Femur (tissue), 1 donor: ENCODE measurements around the gene GLDC.
"Not testable (repeated sequence)": the region's sequence is repeated elsewhere in the genome, so short reads cannot be mapped to it uniquely, and the experiment has no call there.

Source experiments
- DNase-seq: peaks from one replicate; pipeline ENCODE4 v3.0.0-alpha.2; 2017

The GLDC gene

GRCh38 chr9:6645355-6646292 is at the start of gene GLDC:
TSS of gene GLDC (minus strand) at chr9:6645729. CDS start at chr9:6645499, 230 bp downstream.
- peak; percentile 33 for DNase-seq

- DNase-seq, result no peak
These were observed 47.4 kb upstream of the GLDC start for GRCh38 chr9:6692881-6693361.

- DNase-seq, result no peak
These were observed 46.9 kb upstream of the GLDC start for GRCh38 chr9:6692433-6692832.

- not testable (repeated sequence) for DNase-seq
These were observed 45.1 kb upstream of the GLDC start for GRCh38 chr9:6690675-6691070.

- DNase-seq, result no peak
These were observed 44.6 kb upstream of the GLDC start for GRCh38 chr9:6689893-6690674.

GRCh38 chr9:6687180-6687579 is 41.7 kb upstream of the GLDC start:
- no peak for DNase-seq

GRCh38 chr9:6686396-6686795 is 40.9 kb upstream of the GLDC start:
- DNase-seq, result no peak

- no peak for DNase-seq
These were observed 36.5 kb upstream of the GLDC start for GRCh38 chr9:6681957-6682501.

GRCh38 chr9:6681147-6681956 is 35.8 kb upstream of the GLDC start:
- peak; percentile 98 for DNase-seq

- no peak for DNase-seq
These were observed 35.2 kb upstream of the GLDC start for GRCh38 chr9:6680797-6681146.

GRCh38 chr9:6677803-6678202 is 32.3 kb upstream of the GLDC start:
- no peak for DNase-seq

- no peak for DNase-seq
These were observed 30.9 kb upstream of the GLDC start for GRCh38 chr9:6676254-6676921.

- DNase-seq, result no peak
These were observed 29.7 kb upstream of the GLDC start for GRCh38 chr9:6675268-6675667.

- DNase-seq, result no peak
These were observed 27.9 kb upstream of the GLDC start for GRCh38 chr9:6673326-6674025.

GRCh38 chr9:6672118-6672517 is 26.6 kb upstream of the GLDC start:
- DNase-seq, result no peak

GRCh38 chr9:6671416-6671815 is 25.9 kb upstream of the GLDC start:
- DNase-seq, result no peak

GRCh38 chr9:6669881-6670280 is 24.4 kb upstream of the GLDC start:
- DNase-seq, result no peak

- no peak for DNase-seq
These were observed 22.2 kb upstream of the GLDC start for GRCh38 chr9:6667633-6668280.

- no peak for DNase-seq
These were observed 21.6 kb upstream of the GLDC start for GRCh38 chr9:6667080-6667479.

- DNase-seq, result no peak
These were observed 20.1 kb upstream of the GLDC start for GRCh38 chr9:6665628-6666027.

GRCh38 chr9:6664204-6664680 is 18.7 kb upstream of the GLDC start:
- DNase-seq, result no peak
